GM23338 (cell line): Measurements from ENCODE around the gene AIF1L. TPM values are rescaled to one million over a fixed set of nuclear protein-coding genes. Genes with fewer than 3 reads are reported as not detected.

Experiments used
- ATAC-seq: fragments of 200-7000 bp; cut with Tn5 transposase; 3 replicates; pipeline ENCODE4 v1.9.1; 2020
- DNase-seq: peaks from one replicate; pipeline ENCODE4 v3.0.0-alpha.2; 2015; ENCODE audit warnings: low spot score
- H2AFZ ChIP-seq: fragments of 200-600 bp; sonication (generic); 2 replicates; pipeline ENCODE4 v1.8.0; 2016; ENCODE audit warnings: antibody characterized with exemption, mild to moderate bottlenecking, moderate library complexity
- H3F3A ChIP-seq: fragments of 200-600 bp; sonication (generic); replicated peaks from 2 replicates; pipeline ENCODE4 v1.8.0; 2017; ENCODE audit warnings: antibody characterized with exemption, mixed run types, low read depth
- H3K27ac ChIP-seq: fragments of 200-600 bp; sonication (generic); 2 replicates; pipeline ENCODE4 v1.6.1; 2016; ENCODE audit warnings: low read depth
- H3K27me3 ChIP-seq: fragments of 200-600 bp; sonication (generic); 2 replicates; pipeline ENCODE4 v1.8.0; 2016; ENCODE audit warnings: mild to moderate bottlenecking, mixed run types, moderate library complexity; ENCODE audit not compliant: insufficient read depth
- H3K36me3 ChIP-seq: fragments of 200-600 bp; sonication (generic); 2 replicates; pipeline ENCODE4 v1.8.0; 2016; ENCODE audit warnings: mild to moderate bottlenecking; ENCODE audit not compliant: insufficient read depth
- H3K4me1 ChIP-seq: fragments of 200-600 bp; sonication (generic); 2 replicates; pipeline ENCODE4 v1.8.0; 2016; ENCODE audit warnings: mild to moderate bottlenecking, moderate library complexity; ENCODE audit not compliant: insufficient read depth
- H3K4me2 ChIP-seq: fragments of 200-600 bp; sonication (generic); 2 replicates; pipeline ENCODE4 v1.7.1; 2017; ENCODE audit warnings: mixed run types
- H3K4me3 ChIP-seq: fragments of 200-600 bp; sonication (generic); 2 replicates; pipeline ENCODE4 v1.6.1; 2016; ENCODE audit warnings: mixed run types
- H3K79me2 ChIP-seq: fragments of 200-600 bp; sonication (generic); replicated peaks from 2 replicates; pipeline ENCODE4 v1.8.0; 2017; ENCODE audit warnings: mild to moderate bottlenecking; ENCODE audit not compliant: insufficient read depth
- H3K9me2 ChIP-seq: fragments of 200-600 bp; sonication (generic); 2 replicates; pipeline ENCODE4 v1.8.0; 2017; ENCODE audit not compliant: insufficient read depth
- H4K20me1 ChIP-seq: fragments of 200-600 bp; sonication (generic); replicated peaks from 2 replicates; pipeline ENCODE4 v1.8.0; 2017; ENCODE audit warnings: mild to moderate bottlenecking; ENCODE audit not compliant: insufficient read depth
- H3K27ac Mint-ChIP-seq: 2 replicates; pipeline ENCODE4 v1.8.0; 2020; ENCODE audit warnings: inconsistent platforms, mild to moderate bottlenecking, moderate library complexity, mixed read lengths
- H3K27me3 Mint-ChIP-seq: 3 replicates; pipeline ENCODE4 v1.8.0; 2022; ENCODE audit warnings: low read depth, mild to moderate bottlenecking, moderate library complexity, mixed read lengths, inconsistent platforms; ENCODE audit not compliant: insufficient read depth, poor library complexity
- H3K36me3 Mint-ChIP-seq: 3 replicates; pipeline ENCODE4 v1.8.0; 2021; ENCODE audit warnings: low read depth, mild to moderate bottlenecking, inconsistent platforms, moderate library complexity, mixed read lengths
- H3K4me1 Mint-ChIP-seq: 3 replicates; pipeline ENCODE4 v1.8.0; 2020; ENCODE audit warnings: mild to moderate bottlenecking, inconsistent platforms, mixed read lengths
- H3K4me3 Mint-ChIP-seq: 3 replicates; pipeline ENCODE4 v1.8.0; 2021; ENCODE audit warnings: moderate library complexity, mild to moderate bottlenecking, inconsistent platforms, mixed read lengths
- H3K9me3 Mint-ChIP-seq: 3 replicates; pipeline ENCODE4 v1.8.0; 2020; ENCODE audit warnings: moderate library complexity, mild to moderate bottlenecking, inconsistent platforms, mixed read lengths
- CREB1 ChIP-seq: fragments of 250-450 bp; sonication (Bioruptor Pico); IDR thresholded peaks from 2 replicates; pipeline ENCODE4 v1.5.0; 2020; ENCODE audit warnings: low read depth, mild to moderate bottlenecking, moderate library complexity
- CTCF ChIP-seq, 2 experiments: fragments of 200-600 bp in 1 of 2; sonication (generic) in 1 of 2; conservative IDR thresholded peaks; 2 replicates each; pipeline versions ENCODE4 v1.5.1 to v1.6.1; 2016 to 2017; ENCODE audit warnings: antibody characterized with exemption in 2 of 2, low read depth in 2 of 2, mild to moderate bottlenecking in 2 of 2, moderate library complexity in 1 of 2
- ETS1 ChIP-seq: IDR thresholded peaks from 2 replicates; pipeline ENCODE4 v1.6.1; 2016; ENCODE audit warnings: antibody characterized with exemption
- EZH2 ChIP-seq: fragments of 200-600 bp; sonication (generic); IDR thresholded peaks from one replicate; pipeline ENCODE4 v1.8.0; 2017; ENCODE audit warnings: antibody characterized with exemption, mild to moderate bottlenecking, low read depth; ENCODE audit not compliant: unreplicated experiment
- EZH2phosphoT487 ChIP-seq: fragments of 200-600 bp; sonication (generic); IDR thresholded peaks from one replicate; pipeline ENCODE4 v1.8.1; 2018; ENCODE audit warnings: antibody characterized with exemption; ENCODE audit not compliant: unreplicated experiment
- JUNB ChIP-seq: IDR thresholded peaks from one replicate; pipeline ENCODE4 v1.6.1; 2016; ENCODE audit warnings: antibody characterized with exemption; ENCODE audit not compliant: unreplicated experiment
- NANOG ChIP-seq: IDR thresholded peaks from 2 replicates; pipeline ENCODE4 v1.6.1; 2016; ENCODE audit warnings: antibody characterized with exemption, borderline replicate concordance
- POLR2AphosphoS5 ChIP-seq: IDR thresholded peaks from 2 replicates; pipeline ENCODE4 v1.6.1; 2016; ENCODE audit warnings: antibody characterized with exemption, low read depth
- STAT1 ChIP-seq: IDR thresholded peaks from one replicate; pipeline ENCODE4 v1.6.1; 2016; ENCODE audit warnings: antibody characterized with exemption; ENCODE audit not compliant: unreplicated experiment
- ZNF114 ChIP-seq: fragments of 250-450 bp; sonication (Bioruptor Pico); IDR thresholded peaks from 2 replicates; pipeline ENCODE4 v1.5.0; 2020; ENCODE audit warnings: mild to moderate bottlenecking, moderate library complexity
- ZNF331 ChIP-seq: fragments of 250-450 bp; sonication (Bioruptor Pico); IDR thresholded peaks from 2 replicates; pipeline ENCODE4 v1.5.0; 2020; ENCODE audit warnings: low read depth, mild to moderate bottlenecking, moderate library complexity
- ZNF462 ChIP-seq: fragments of 250-450 bp; sonication (Bioruptor Pico); IDR thresholded peaks from 2 replicates; pipeline ENCODE4 v1.5.0; 2020; ENCODE audit warnings: mild to moderate bottlenecking, moderate library complexity
- polyA plus RNA-seq: library from polyadenylated mRNA; unstranded; fragments of >200 nt; fragmentation: Nextera tagmentation; extraction: Ambion mirVana; gene quantifications from 2 replicates; pipeline ENCODE4 v1.2.1, GENCODE V29; 2016
- total RNA-seq: library from RNA; depleted of rRNA; stranded (reverse); fragments of >200 nt; shearing (Covaris generic); gene quantifications from 2 replicates; pipeline ENCODE4 v1.2.3, GENCODE V29; 2014
- TF ChIP-seq, protein P1 (sequence below): IDR thresholded peaks from one replicate; pipeline ENCODE4 v1.6.1; 2018; ENCODE audit warnings: antibody characterized with exemption; ENCODE audit not compliant: unreplicated experiment

Gene AIF1L
- total and polyA plus RNA-seq, 2 experiments from 2014 or later, result 76.4 to 87.8 TPM

DNA sequence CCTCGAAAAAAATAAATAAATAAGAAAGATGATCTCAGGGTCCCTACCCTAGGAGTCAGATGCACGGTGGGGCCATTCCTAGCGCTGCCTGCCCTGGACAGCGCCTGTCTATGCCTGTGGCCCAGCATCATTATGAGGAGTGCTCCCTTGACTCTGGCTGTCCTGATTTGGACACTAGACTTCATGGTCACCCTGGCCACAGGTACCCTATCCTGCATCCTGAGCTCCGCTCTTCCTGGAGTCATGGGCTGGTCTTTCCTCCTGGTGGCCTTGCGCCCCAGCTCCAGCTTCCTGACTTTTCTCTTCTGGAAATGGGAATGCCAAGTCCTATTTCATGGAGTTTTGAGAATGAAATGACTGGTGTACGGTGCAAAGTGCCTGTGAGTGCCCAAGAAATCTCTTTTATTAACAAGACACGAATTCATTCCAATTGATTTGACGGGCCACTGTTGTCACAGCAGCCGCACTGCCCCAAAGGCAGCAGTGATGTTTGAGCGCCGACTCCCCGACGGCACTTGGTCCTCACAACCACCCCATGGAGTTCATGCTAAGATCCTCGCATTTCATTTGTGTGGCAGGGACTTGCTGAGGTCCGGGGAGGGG lies 564 bp upstream of the AIF1L start:
- no peak for DNase-seq
- H3K79me2 ChIP-seq, result peaks cover 20% of the 10 kb centered on the region
- peaks cover 38% of the 10 kb centered on the region for H3K4me1 ChIP-seq
- Mint-ChIP-seq H3K36me3 (peaks cover 27% of the 10 kb centered on the region), H3K4me1 (peaks cover 42% of the 10 kb centered on the region), H3K27me3 (peaks cover 12% of the 10 kb centered on the region), H3K4me3 (peak overlapping the region; percentile 75), H3K9me3 (no peaks in the 10 kb centered on the region), H3K27ac (no peak overlapping the region)
- H3K36me3 ChIP-seq, result no peaks in the 10 kb centered on the region
- H3K4me3 ChIP-seq, result peak overlapping the region; percentile 85
- H3F3A ChIP-seq, result peaks cover 9% of the 10 kb centered on the region; the same call in 1 of the 2 replicates
- H2AFZ ChIP-seq, result peak overlapping the region; percentile 80; the same call in 1 of the 2 replicates
- ATAC-seq, result no peak
- H4K20me1 ChIP-seq, result no peaks in the 10 kb centered on the region; the same call in 1 of the 2 replicates
- TF ChIP-seq, protein P1, sequence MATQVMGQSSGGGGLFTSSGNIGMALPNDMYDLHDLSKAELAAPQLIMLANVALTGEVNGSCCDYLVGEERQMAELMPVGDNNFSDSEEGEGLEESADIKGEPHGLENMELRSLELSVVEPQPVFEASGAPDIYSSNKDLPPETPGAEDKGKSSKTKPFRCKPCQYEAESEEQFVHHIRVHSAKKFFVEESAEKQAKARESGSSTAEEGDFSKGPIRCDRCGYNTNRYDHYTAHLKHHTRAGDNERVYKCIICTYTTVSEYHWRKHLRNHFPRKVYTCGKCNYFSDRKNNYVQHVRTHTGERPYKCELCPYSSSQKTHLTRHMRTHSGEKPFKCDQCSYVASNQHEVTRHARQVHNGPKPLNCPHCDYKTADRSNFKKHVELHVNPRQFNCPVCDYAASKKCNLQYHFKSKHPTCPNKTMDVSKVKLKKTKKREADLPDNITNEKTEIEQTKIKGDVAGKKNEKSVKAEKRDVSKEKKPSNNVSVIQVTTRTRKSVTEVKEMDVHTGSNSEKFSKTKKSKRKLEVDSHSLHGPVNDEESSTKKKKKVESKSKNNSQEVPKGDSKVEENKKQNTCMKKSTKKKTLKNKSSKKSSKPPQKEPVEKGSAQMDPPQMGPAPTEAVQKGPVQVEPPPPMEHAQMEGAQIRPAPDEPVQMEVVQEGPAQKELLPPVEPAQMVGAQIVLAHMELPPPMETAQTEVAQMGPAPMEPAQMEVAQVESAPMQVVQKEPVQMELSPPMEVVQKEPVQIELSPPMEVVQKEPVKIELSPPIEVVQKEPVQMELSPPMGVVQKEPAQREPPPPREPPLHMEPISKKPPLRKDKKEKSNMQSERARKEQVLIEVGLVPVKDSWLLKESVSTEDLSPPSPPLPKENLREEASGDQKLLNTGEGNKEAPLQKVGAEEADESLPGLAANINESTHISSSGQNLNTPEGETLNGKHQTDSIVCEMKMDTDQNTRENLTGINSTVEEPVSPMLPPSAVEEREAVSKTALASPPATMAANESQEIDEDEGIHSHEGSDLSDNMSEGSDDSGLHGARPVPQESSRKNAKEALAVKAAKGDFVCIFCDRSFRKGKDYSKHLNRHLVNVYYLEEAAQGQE, result no peak
- TF ChIP-seq ZNF114 (no peak), ETS1 (no peak), POLR2AphosphoS5 (no peak), JUNB (no peak), CTCF (conservative IDR thresholded peaks at IDR 0.05; ENCODE audit: low read depth in 2 of 2) (no peak), EZH2 (no peak), NANOG (no peak), STAT1 (no peak), CREB1 (no peak), EZH2phosphoT487 (no peak), ZNF462 (CRISPR knock-in tag) (no peak), ZNF331 (no peak)
- peak overlapping the region; percentile 71 for H3K4me2 ChIP-seq
- H3K27ac ChIP-seq, result no peak overlapping the region
- H3K9me2 ChIP-seq, result no peaks in the 10 kb centered on the region
- no peaks in the 10 kb centered on the region for H3K27me3 ChIP-seq
